HCT116 (cell line): ENCODE results near the gene KBTBD3.
"Not testable (repeated sequence)": the region's sequence is repeated elsewhere in the genome, so short reads cannot be mapped to it uniquely, and the experiment has no call there.

Source experiments
- POLR2A ChIP-seq: IDR thresholded peaks from 2 replicates; pipeline ENCODE4 v1.7.0; 2011; ENCODE audit warnings: borderline replicate concordance; ENCODE audit not compliant: insufficient read depth, insufficient read length; ENCODE audit errors: extremely low read depth
- SP1 ChIP-seq: IDR thresholded peaks from 2 replicates; pipeline ENCODE4 v1.6.1; 2012; ENCODE audit warnings: low read depth
- YY1 ChIP-seq: IDR thresholded peaks from 2 replicates; pipeline ENCODE4 v1.6.1; 2011; ENCODE audit warnings: low read length, low read depth, moderate library complexity, mild to moderate bottlenecking; ENCODE audit not compliant: insufficient replicate concordance; ENCODE audit errors: extremely low read depth
- TF ChIP-seq, protein P1 (sequence below), 3 experiments: fragments of 200-600 bp in 1 of 3; sonication (generic) in 1 of 3; IDR thresholded peaks in 2 of 3; conservative IDR thresholded peaks in 1 of 3; 2 replicates each; pipeline ENCODE4 v1.5.1; 2012 to 2017; ENCODE audit warnings: low read depth in 2 of 3, low read length in 2 of 3, antibody characterized with exemption in 1 of 3, borderline replicate concordance in 1 of 3, control low read depth in 1 of 3, mild to moderate bottlenecking in 1 of 3, mixed read lengths in 1 of 3, mixed run types in 1 of 3, moderate library complexity in 1 of 3; ENCODE audit not compliant: insufficient read depth in 1 of 3

GRCh38 chr11:106058377-106058776 is 18.8 kb downstream of the KBTBD3 start:
- TF ChIP-seq YY1, POLR2A, SP1: not testable (repeated sequence)
- TF ChIP-seq, protein P1, sequence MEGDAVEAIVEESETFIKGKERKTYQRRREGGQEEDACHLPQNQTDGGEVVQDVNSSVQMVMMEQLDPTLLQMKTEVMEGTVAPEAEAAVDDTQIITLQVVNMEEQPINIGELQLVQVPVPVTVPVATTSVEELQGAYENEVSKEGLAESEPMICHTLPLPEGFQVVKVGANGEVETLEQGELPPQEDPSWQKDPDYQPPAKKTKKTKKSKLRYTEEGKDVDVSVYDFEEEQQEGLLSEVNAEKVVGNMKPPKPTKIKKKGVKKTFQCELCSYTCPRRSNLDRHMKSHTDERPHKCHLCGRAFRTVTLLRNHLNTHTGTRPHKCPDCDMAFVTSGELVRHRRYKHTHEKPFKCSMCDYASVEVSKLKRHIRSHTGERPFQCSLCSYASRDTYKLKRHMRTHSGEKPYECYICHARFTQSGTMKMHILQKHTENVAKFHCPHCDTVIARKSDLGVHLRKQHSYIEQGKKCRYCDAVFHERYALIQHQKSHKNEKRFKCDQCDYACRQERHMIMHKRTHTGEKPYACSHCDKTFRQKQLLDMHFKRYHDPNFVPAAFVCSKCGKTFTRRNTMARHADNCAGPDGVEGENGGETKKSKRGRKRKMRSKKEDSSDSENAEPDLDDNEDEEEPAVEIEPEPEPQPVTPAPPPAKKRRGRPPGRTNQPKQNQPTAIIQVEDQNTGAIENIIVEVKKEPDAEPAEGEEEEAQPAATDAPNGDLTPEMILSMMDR (IDR thresholded peaks at IDR 0.05 in 2 of 3, conservative IDR thresholded peaks at IDR 0.05 in 1 of 3; ENCODE audit: borderline replicate concordance in 1 of 3, insufficient read depth in 1 of 3, low read depth in 2 of 3, low read length in 2 of 3), result not testable (repeated sequence)
